GM12891 (cell line): ENCODE measurements around the gene CDC42BPA.
"Not testable (repeated sequence)": the region's sequence is repeated elsewhere in the genome, so short reads cannot be mapped to it uniquely, and the experiment has no call there.

Experiments used
- POLR2A ChIP-seq: IDR thresholded peaks from 2 replicates; pipeline ENCODE4 v1.6.1; 2011; ENCODE audit warnings: low read depth, low read length, control low read depth
- TAF1 ChIP-seq: IDR thresholded peaks from 2 replicates; pipeline ENCODE4 v1.6.1; 2011; ENCODE audit warnings: low read depth, low read length, control low read depth

GRCh38 chr1:226999579-226999978 is 318.7 kb downstream of the CDC42BPA start:
- TF ChIP-seq TAF1, POLR2A: not testable (repeated sequence)
